ENCODE results near the gene VPS26A. TPM values are rescaled to one million over a fixed set of nuclear protein-coding genes. Genes with fewer than 3 reads are reported as not detected.

VPS26A gene
- total RNA-seq, 1 donor from 2014 or later, result 51.1 TPM

GRCh38 chr10:69089638-69090599 lies 34.1 kb upstream of the VPS26A start:
- Mint-ChIP-seq H3K27ac (no peak overlapping the region), H3K4me1 (ENCODE audit: low read depth) (no peaks in the 10 kb centered on the region), H3K4me3 (ENCODE audit: low read depth) (no peak overlapping the region), H3K36me3 (ENCODE audit: insufficient read depth) (no peaks in the 10 kb centered on the region), H3K27me3 (peaks cover 27% of the 10 kb centered on the region), H3K9me3 (ENCODE audit: low read depth) (no peaks in the 10 kb centered on the region)
- TF ChIP-seq, protein P1, sequence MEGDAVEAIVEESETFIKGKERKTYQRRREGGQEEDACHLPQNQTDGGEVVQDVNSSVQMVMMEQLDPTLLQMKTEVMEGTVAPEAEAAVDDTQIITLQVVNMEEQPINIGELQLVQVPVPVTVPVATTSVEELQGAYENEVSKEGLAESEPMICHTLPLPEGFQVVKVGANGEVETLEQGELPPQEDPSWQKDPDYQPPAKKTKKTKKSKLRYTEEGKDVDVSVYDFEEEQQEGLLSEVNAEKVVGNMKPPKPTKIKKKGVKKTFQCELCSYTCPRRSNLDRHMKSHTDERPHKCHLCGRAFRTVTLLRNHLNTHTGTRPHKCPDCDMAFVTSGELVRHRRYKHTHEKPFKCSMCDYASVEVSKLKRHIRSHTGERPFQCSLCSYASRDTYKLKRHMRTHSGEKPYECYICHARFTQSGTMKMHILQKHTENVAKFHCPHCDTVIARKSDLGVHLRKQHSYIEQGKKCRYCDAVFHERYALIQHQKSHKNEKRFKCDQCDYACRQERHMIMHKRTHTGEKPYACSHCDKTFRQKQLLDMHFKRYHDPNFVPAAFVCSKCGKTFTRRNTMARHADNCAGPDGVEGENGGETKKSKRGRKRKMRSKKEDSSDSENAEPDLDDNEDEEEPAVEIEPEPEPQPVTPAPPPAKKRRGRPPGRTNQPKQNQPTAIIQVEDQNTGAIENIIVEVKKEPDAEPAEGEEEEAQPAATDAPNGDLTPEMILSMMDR (IDR thresholded peaks at IDR 0.05; ENCODE audit: unreplicated experiment), result no peak
- DNase-seq (ENCODE audit: low spot score, unreplicated experiment), result no peak

DNA sequence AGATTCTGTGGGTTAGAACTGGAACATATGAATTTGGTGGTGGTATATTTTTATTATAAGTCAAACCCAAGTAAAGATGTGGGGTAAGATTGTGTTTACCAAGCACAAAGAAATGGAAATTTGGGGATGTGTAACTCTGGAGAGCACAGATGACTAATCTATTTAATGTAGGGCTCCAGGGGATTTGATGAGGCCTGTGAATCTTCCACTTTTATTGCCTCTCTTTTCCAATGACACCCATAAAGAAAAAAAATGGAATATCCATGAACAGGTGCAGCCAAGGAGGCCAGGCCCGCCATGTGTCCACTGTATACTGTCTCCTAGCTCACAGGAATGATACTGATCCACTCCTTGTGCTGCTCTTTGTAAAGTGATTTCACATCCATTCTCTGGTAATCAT lies 33.3 kb upstream of the VPS26A start:
- no peak for DNase-seq (ENCODE audit: low spot score, unreplicated experiment)
- Mint-ChIP-seq H3K36me3 (ENCODE audit: insufficient read depth) (no peaks in the 10 kb centered on the region), H3K27me3 (peaks cover 20% of the 10 kb centered on the region), H3K9me3 (ENCODE audit: low read depth) (no peaks in the 10 kb centered on the region), H3K4me3 (ENCODE audit: low read depth) (no peak overlapping the region), H3K27ac (no peak overlapping the region), H3K4me1 (ENCODE audit: low read depth) (no peaks in the 10 kb centered on the region)
- TF ChIP-seq, protein P1 (IDR thresholded peaks at IDR 0.05; ENCODE audit: unreplicated experiment), result no peak

DNA sequence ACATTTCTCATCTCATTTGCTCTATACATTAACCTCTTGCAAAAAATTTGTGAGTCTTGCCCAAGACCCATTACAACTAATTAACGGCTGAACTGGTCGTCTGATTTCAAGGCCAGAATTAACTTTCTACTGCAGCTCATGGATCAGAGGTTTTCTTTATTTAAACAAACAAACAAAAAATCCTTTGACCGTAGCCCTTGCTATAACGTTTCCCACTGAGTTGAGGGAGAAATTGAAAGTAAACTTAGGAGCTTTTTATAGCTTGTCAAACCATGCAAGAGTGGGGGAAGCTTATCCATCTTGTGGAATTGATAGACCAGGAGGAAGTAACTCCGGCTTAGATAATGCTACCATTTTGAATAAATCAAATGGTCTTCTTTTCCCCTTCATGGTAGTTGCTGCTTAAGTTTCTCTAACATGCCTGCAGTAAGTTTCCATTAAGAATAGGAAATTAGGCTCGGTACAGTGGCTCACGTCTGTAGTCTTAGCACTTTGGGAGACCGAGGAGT lies 32.8 kb upstream of the VPS26A start:
- peaks cover 16% of the 10 kb centered on the region for H3K27me3 Mint-ChIP-seq
- no peaks in the 10 kb centered on the region for H3K4me1 Mint-ChIP-seq (ENCODE audit: low read depth)
- TF ChIP-seq, protein P1 (IDR thresholded peaks at IDR 0.05; ENCODE audit: unreplicated experiment), result no peak
- no peak overlapping the region for H3K4me3 Mint-ChIP-seq (ENCODE audit: low read depth)
- no peaks in the 10 kb centered on the region for H3K9me3 Mint-ChIP-seq (ENCODE audit: low read depth)
- DNase-seq (ENCODE audit: low spot score, unreplicated experiment), result no peak
- no peaks in the 10 kb centered on the region for H3K36me3 Mint-ChIP-seq (ENCODE audit: insufficient read depth)
- no peak overlapping the region for H3K27ac Mint-ChIP-seq

DNA sequence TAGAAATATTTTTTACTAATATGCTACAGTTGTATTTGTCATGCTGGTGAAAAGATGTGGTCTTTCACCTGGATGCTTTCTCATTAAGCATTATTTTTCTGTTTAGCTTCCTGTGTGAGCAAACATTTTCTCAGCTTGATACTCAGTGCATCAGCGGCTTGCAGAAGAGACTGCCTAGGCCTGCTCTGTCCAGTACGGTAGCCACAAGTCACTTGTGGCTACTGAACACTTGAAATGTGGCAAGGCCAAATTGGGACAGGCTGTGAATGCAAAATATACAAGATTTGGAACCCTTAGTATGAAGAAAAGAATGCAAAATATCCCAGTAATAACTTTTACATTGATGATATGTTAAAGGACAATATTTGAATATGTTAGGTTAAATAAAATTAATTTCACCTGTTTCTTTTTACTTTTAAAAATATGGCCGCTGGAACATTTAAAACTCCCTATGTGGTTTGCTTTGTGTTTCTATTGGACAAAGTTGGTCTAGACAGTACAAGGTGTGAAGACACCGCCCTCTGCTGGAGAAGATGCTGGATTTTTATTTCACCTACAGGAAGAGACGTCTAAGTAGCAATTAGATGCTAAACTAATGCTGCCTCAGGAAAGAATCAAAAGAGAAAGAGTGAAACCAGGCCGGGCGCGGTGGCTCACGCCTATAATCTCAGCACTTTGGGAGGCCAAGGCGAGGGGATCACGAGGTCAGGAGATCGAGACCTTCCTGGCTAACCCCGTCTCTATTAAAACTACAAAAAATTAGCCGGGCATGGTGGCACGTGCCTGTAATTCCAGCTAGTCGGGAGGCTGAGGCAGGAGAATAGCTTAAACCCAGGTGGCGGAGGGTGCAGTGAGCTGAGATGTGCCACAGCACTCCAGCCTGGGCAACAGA lies 30.8 kb upstream of the VPS26A start:
- Mint-ChIP-seq H3K36me3 (ENCODE audit: insufficient read depth) (no peaks in the 10 kb centered on the region), H3K4me3 (ENCODE audit: low read depth) (no peak overlapping the region), H3K9me3 (ENCODE audit: low read depth) (no peaks in the 10 kb centered on the region), H3K27me3 (peaks cover 7% of the 10 kb centered on the region), H3K27ac (peak overlapping the region; percentile 3), H3K4me1 (ENCODE audit: low read depth) (no peaks in the 10 kb centered on the region)
- TF ChIP-seq, protein P1 (IDR thresholded peaks at IDR 0.05; ENCODE audit: unreplicated experiment), result peak; percentile 83
- peak; percentile 43 for DNase-seq (ENCODE audit: low spot score, unreplicated experiment)

- TF ChIP-seq, protein P1 (IDR thresholded peaks at IDR 0.05; ENCODE audit: unreplicated experiment), result no peak
- Mint-ChIP-seq H3K36me3 (ENCODE audit: insufficient read depth) (no peaks in the 10 kb centered on the region), H3K9me3 (ENCODE audit: low read depth) (no peaks in the 10 kb centered on the region), H3K4me1 (ENCODE audit: low read depth) (no peaks in the 10 kb centered on the region), H3K4me3 (ENCODE audit: low read depth) (no peak overlapping the region), H3K27ac (no peak overlapping the region), H3K27me3 (peaks cover 6% of the 10 kb centered on the region)
- DNase-seq (ENCODE audit: low spot score, unreplicated experiment), result no peak
Observed at GRCh38 chr10:69093933-69094332, 30.0 kb upstream of the VPS26A start.
